Fibroblast of pulmonary artery (primary cell): ENCODE measurements around the gene PTPRE.

Experiments used
- DNase-seq: peaks from one replicate; pipeline ENCODE4 v3.0.0-alpha.2; 2010; ENCODE audit warnings: low read depth
- H3K4me3 ChIP-seq: replicated peaks from 2 replicates; pipeline ENCODE4 v1.5.1; 2011; ENCODE audit warnings: low read depth, mild to moderate bottlenecking, control low read depth, low read length, moderate library complexity
- CTCF ChIP-seq: IDR thresholded peaks from 2 replicates; pipeline ENCODE4 v1.5.1; 2011; ENCODE audit warnings: mild to moderate bottlenecking, control low read depth, low read length, inconsistent platforms; ENCODE audit errors: missing control alignments

Gene PTPRE

GRCh38 chr10:127991543-127992255 is 84.8 kb downstream of the PTPRE start:
- H3K4me3 ChIP-seq, result no peak overlapping the region
- no peak for DNase-seq
- no peak for TF ChIP-seq CTCF

GRCh38 chr10:127992376-127992775 is 85.5 kb downstream of the PTPRE start:
- no peak for DNase-seq
- no peak overlapping the region for H3K4me3 ChIP-seq
- no peak for TF ChIP-seq CTCF

DNA sequence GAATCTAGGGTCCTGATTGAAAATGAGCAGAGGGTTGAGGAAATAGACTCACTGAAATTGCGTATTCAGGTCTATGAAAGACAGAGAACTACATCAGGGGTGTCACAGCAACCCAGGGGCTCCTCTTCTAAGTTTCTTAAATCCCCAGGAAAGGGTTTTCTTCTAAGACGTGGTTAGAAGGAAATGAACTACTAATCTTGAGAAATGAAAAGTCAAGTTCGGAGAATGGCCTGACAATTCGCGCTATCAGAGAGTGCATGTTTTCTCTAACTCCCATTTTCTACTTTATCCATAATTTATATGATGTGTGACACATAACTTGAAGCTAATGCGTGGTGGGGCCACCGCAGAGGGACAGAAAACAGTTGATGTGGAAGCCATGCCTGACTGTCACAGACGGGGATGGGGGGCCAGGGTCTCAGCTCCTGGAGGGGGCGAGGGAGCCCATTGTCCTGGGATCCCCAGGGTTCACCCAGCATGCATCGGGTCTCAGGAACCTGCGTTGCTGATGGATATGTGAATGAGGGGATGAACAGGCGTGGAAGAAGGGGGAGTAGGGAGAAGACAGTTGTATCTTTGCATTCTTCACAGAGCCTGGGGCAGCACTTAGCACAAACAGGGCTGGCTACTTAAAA is 86.3 kb downstream of the PTPRE start:
- no peak overlapping the region for H3K4me3 ChIP-seq
- no peak for DNase-seq
- no peak for TF ChIP-seq CTCF

GRCh38 chr10:127995939-127996338 is 89.0 kb downstream of the PTPRE start:
- DNase-seq, result no peak
- H3K4me3 ChIP-seq, result no peak overlapping the region
- TF ChIP-seq CTCF, result no peak

DNA sequence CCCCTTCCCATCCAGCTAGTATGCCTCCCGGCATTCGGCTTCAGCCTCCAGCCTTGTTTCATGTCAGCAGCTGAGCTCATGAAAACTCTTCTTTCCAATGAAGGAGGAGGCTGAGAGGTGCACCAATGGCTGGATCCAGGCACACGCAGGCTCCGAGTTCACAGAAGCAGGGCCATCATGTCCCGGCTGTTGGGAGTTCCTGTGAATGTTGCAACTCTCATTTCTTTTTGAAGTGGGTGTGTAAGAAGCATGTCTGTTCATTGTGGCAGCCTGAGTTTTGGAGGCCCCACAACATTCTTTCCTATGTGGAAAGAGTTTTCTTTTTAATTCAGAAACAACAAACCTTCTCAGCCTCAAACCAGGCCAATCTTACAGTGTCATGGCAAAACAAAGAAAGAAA is 89.7 kb downstream of the PTPRE start:
- no peak for TF ChIP-seq CTCF
- peak; percentile 67 for DNase-seq
- H3K4me3 ChIP-seq, result no peak overlapping the region

DNA sequence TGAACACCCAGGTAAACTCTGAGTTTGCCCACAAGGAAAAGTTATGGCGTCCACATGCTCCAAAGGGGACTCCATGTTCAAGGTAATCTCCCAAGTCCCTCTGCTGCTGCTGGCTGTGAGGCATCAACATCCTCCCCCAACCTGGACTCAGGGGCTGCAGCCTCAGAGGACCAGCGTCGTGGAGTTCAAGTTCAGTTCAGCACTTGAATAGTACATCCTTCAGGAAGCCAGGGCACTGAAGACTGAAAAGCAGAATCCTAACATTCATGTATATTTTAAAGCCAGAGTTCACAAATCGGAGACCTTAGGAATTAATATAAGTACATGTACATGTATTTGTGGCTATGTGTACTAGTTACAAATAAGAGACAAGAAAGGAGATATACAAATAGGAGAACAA is 90.4 kb downstream of the PTPRE start:
- no peak for TF ChIP-seq CTCF
- H3K4me3 ChIP-seq, result no peak overlapping the region
- no peak for DNase-seq

DNA sequence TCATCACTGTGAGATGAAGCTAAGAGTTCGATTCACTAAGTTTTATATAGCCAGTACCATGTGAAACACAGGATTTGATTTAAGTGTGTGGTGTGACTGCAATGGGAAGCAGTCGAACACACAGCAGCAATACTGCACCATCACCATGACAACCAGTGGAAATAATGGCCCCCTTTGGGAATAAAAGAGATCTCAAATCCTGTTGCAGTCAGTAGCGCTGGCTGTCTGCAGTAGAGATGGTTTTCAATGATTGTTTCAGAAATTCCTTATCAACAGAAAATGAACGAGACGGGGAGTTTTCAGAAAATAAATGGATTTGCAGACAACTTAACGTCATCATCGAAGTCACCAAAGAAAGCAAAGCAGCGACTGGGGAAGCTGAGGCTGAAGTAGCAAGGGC is 91.0 kb downstream of the PTPRE start:
- no peak overlapping the region for H3K4me3 ChIP-seq
- TF ChIP-seq CTCF, result no peak
- DNase-seq, result peak; percentile 31
